Measurements from ENCODE around the gene EFCAB8.

Gene EFCAB8, protein sequence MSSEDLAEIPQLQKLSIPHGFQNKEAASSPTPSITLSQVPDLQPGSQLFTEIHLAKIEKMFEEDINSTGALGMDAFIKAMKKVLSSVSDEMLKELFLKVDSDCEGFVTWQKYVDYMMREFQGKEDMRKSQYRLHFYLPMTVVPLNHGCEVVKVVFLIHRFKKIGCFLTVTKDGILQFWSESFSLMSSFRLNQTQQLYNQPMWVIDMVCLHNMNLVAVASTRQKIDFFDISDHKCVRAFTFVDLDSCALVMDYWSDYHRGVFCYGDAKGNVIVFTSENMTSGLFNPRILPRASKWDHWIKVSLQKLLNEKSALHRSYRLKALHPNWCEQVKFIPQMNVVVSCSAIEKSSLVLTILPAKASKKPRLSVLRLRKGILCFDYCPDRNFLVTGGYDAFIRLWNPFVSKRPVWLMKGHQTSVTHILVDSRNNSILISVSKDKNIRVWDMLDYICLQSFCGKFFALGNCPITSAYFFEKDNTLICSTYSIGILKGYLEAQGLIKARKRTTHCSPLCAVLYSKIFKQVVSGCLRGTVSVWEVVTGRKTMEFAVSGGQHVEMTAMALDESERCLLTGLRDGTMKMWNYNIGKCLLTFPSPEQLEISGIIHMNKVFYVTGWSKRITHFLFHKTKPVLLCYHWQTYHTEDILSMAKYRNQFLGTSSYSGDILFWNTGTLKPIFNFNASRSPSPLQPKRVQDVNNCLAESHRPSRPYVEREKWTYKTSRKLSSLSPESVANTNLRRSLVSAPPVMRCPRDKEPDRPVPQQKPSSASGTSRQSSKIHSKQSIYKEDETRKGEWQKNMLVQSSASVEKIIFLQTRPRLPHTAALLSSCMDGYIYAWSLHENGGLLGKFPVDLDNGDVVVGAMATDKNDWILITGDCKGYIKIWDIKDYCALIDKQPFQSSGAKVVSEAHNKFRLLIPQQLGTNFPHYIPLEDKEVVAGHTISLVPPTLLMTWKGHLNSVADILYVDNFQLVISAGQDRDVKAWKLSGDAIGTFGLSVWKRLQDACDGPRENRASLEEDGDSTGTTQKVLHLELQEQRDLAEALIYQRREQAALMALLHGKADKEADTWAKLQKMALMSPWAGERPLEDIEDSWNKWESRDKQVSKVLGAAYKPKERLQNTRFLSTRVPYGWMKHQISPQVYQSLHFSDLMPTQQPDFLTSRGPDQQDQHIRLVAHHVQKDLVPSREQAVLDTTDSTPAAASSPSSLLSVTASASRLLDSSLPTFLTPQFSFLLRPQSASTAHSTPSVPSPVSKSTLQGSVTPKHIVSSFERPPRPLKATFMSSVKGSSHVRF

DNA sequence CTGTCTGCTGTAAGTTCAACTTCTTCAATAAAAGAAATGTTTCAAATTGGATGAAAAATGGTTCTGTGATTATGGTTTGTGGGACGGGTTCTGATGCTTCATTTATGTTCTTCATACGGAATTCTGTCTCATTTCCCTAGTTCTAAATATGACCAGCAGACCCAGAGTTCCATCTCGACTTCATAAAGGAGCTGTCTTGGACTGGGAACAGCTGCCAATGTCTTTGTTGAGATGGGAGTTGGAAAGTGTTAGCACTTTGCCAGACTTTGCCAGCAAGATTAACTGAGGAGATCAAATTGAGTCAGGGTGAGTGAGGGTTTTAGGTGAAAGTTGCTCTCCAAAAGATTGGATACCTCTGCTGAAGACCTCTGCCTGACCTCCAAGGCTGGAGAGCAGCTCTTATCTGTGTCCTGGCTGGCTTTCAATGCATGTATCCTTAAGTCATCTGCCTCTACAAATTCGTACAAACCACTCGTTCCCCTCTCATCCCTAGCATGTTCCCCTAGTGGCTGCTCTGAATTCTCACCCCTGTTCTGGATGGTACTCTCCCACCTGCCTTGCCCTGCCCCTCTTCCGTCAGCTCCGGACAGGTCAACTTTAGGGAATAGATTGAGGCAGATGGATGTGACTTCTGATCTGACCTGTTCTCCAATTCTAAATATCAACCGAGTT lies at the start of gene EFCAB8:
Gene EFCAB8, plus strand, starts transcription at position 223 of the 672 bp plus-strand sequence. CDS start 4,870 bp downstream, outside the sequence.
- DNase-seq: no peak

GRCh38 chr20:32809907-32810306 lies 48.8 kb upstream of the EFCAB8 start:
- DNase-seq: no peak

DNA sequence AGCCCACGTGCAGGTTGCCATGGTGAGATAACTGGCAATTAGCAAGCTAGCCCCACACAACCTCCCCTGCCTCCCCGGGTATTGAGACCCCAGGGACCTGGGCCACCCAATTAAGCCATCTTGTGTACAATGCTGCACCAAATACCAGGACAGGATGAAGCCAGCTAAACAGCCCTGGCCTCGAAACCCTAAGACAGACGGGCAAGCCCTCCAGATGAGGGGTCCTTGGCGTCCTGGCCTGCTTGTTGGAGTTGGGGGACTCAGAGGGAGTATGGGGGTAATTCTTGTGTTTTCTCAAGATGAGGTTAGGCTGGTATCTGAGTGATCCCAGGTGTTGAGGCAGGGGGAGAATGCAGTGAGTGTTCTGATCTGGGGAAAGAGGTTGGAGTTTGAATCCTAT lies 47.8 kb upstream of the EFCAB8 start:
- DNase-seq: no peak

DNA sequence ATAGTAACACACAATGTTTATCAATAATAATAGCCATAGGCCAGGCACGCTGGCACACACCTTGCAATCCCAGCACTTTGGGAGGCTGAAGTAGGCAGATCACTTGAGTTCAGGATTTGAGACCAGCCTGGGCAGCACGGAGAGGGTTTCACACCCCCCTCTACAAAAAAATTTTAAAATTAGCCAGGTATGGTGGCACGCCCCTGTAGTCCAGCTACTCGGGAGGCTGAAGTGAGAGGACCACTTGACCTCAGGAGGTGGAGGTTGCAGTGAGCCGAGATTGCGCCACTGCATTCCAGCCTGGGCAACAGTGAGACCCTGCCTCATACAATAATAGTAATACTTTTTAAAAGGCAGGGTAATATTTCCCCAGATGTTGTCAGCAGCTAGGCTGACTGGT lies 46.8 kb upstream of the EFCAB8 start:
- no peak for DNase-seq

DNA sequence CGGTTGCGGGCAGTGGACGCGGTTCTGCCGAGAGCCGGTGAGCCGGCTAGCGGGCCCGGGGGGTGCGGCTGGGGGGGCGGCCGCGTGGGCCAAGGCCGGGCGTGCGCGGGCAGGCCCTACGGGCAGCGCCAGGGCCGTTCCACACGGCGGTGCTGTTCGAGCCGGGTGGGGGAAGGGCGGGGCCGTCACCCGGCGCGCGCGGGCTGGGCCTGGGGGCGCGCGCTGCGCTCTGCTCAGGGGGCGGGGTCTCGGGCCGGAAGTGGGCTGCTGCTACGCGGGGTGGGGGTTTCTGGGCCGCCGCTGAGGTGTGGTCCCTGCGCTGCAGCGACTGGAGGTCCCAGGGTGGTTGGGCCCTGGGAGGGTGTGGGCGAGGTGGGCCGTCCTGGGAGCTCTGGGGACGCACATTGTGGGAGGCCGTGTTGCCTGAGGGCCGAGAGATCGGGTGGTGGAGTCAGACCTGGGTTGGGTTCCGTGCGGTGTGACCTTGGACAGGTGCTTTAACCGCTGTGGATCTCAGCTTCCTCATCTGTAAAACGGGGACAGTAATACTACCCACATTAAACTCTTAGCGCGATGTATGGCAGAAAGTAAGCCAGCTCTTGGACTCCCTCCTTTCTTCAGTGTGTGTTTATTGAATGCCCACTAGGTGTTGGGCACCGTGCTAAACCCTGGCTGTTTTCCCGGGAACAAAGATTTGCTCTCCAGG lies 38.6 kb upstream of the EFCAB8 start:
- no peak for DNase-seq

- no peak for DNase-seq
Measured at GRCh38 chr20:32820698-32821377, 37.9 kb upstream of the EFCAB8 start.

DNA sequence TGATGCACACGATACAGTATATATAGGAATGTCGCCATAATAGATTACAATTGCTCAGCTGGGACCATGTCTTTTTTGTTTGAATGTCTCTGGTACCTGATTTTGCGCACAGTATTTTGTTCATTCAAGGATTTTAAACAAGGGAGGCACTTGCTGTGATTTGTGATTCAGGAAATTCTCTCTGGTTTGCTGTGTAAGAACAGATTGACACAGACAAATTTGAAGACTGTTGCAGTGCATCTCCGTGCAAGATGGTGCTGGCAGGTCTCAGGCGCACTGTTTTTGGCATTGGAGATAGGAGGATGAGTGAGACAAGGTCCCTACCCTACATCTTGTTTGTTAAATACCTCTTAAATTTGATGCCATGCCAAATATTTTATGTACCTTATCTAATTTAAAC lies 36.5 kb upstream of the EFCAB8 start:
- DNase-seq: no peak

DNA sequence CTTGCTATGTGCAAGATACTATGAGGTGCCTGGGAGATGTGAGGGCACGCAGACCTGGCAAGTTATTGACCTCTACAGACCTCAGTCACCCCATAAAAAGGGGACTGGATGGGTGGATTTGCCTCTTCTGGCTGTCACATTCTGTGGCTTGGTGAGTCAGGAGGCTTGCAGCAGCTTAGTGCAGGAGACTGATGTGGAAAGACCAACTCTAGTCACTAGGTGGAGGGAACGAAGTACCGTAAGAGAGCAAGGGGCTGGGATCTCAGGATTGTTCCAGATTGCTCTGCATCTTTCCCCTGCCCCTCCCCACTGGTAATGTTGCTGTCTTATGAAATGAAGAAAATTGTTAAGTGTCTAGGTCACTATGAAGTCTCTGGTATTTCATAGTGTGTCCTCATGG lies 35.6 kb upstream of the EFCAB8 start:
- DNase-seq: no peak

DNA sequence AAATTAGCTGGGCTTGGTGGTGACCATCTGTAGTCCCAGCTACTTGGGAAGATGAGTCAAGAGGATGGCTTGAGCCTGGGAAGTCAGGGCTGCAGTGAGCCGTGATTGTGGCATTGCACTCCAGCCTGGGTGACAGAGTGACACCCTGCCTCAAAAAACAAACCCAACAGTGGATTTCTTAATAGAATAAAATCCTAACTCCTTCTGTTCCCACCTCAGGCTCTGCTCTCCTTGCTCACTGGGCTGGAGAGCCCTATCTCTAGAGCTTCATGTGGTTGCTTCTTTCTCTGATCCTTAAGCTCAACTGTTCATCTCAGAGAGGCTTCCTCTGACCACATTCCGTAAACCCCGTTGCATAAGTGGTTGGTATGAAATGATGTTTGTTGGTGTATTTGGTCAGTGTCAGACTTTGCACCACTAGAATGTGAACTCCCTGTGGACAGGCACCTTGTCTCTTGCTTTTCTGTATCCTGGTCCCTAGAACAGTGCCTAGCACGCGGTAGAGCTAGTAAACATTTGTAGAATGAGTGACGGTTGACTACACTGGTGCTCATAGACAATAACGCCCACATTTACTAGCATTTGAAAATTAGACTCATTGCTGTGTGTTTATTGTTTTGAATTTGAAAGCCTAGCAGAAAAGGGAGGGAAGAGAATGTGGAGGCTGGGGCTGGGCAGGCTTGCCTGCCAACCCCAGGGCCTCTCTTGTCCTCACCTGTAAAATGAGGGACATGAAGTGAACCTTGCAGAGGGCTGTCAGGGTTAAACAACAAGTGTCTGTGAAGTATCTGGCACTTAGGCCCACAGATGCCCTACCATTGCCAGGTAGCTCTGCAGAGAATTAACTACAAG lies 34.8 kb upstream of the EFCAB8 start:
- DNase-seq: no peak

DNA sequence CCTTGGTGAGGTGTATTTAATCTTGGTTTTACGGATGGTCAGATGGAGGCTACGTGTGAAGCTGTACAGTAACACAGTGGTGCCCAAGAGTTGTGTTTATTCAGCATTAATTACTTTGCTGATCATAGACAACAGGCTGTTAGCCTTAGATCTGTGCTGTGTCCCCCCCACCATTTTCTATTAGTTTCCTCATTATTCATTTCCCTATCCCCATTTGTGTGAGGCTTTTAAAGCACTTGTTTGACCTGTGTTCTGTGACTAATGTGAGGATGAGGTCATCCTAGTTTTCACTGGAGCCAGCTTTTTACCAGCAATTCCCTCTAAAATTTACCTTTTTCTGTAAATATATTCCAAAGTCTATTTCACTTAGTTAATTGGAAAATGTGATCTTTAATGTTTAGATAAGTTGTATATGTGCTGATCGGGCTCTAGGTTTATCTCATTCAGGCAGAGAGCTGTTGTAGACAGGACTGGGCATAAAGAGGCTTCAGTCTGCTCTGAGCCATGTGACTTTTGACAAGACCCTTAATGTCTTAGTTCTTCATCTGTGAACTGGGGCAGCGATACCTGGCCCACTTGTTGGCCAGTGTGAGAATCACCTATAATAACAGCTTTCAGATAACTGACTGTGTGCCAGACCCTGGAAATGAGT lies 30.6 kb upstream of the EFCAB8 start:
- no peak for DNase-seq

DNA sequence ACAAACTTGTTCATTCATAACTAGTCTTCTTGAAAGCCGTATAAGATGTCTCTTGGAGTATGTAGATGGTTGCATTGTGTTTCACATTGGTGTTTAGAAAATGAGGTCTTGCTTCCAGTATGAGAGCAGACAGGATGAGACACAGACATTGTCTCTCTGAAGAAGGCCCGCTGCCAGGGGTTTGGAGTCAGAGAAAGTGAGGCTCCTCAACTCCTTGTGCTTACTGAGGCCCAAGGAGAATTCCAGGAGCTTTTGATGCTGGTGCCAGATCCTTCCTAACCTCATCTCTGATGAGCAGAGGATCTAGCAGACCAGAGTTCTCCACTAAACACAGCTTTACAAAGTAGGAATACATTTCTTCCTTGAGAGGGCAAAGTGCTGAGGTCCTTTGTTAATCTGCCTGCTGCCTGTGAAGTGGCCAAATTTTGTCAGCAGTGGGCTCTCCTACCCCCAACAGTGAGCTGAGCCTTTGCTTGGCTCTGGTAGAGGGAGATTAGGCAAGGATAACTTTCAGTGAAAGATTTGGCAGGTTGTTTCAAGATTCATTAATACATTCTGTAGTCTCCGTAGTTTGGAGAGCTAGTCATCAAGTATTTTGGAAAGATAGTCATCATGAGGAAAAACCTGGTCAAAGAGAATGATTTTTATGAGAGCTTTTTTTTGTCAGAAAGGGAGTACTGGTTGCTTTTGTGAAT lies 29.3 kb upstream of the EFCAB8 start:
- DNase-seq: no peak

GRCh38 chr20:32830437-32830836 lies 28.3 kb upstream of the EFCAB8 start:
- no peak for DNase-seq

- no peak for DNase-seq
Measured at GRCh38 chr20:32831982-32832381, 26.7 kb upstream of the EFCAB8 start.

GRCh38 chr20:32832664-32833063 lies 26.1 kb upstream of the EFCAB8 start:
- DNase-seq: no peak

DNA sequence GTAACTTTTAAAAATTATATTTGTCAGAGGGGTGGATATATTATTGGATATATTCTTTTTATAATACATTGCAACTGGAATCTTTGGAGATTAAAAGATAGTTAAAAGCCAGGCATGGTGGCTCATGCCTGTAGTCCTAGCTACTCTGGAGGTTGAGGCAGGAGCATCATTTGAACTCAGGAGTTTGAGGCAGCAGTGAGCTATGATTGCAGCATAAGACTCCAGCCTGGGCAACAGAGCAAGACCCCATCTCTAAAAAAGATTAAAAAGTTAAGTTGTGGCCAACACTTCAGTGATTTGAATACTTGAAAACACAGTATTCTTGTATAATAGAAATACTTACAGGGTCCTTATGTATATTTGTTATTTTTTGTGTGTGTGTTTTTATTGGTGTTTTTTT lies 23.8 kb upstream of the EFCAB8 start:
- DNase-seq: no peak

- DNase-seq: no peak
Measured at GRCh38 chr20:32837157-32837556, 21.6 kb upstream of the EFCAB8 start.

- no peak for DNase-seq
Measured at GRCh38 chr20:32839227-32839981, 19.3 kb upstream of the EFCAB8 start.

DNA sequence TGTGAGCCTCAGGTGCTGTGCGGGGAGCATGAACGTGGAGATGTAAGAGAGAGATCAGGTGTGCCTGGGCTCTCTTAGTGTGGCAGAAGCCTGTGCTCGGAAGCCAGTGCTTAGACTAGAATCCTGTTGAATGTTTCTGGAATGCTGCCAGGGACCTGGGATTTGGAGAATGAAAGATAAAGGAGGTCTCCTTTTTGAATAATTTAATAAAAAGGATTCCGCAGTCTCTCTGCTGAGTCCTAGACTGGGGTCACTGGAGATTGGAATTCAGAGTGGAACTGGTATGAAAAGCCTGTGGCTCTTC lies 18.8 kb upstream of the EFCAB8 start:
- DNase-seq: no peak

DNA sequence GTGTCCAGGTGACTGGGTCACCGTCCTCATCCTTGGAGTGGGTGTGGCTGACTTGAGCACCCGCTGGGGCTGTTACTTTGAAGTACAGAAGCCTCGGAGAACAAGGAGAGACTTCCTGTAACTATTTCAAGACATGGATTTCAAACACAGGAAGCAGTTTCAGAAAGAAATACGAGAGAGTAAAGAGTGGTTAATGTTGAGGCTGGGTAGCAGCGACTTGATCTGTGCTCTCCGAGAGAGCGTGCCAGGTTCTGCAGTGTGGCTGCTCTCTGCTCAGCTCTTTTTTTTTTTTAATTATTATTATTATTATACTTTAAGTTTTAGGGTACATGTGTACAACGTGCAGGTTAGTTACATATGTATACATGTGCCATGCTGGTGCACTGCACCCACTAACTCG lies 17.5 kb upstream of the EFCAB8 start:
- DNase-seq: no peak

Measured in NCI-H2081 treated with DMSO at 0.1 percent for 48 hours (cell line).